H1 (cell line): ENCODE results near the gene TMEM108. TPM values are rescaled to one million over a fixed set of nuclear protein-coding genes. Genes with fewer than 3 reads are reported as not detected.

ENCODE experiments used
- CTCF ChIA-PET: fragments of 300-600 bp; sonication (Branson Sonifier 250); formaldehyde crosslinking; loops from one replicate; lab custom pipeline; 2021; ENCODE audit not compliant: partially characterized antibody; lab: Charles Lee
- POLR2A ChIA-PET: fragments of 300-600 bp; sonication (Branson Sonifier 250); formaldehyde crosslinking; loops from one replicate; lab custom pipeline; 2021; ENCODE audit warnings: inconsistent platforms; ENCODE audit not compliant: partially characterized antibody; lab: Charles Lee
- DNase-seq, 2 experiments: peaks; one replicate each; pipeline versions ENCODE4 v3.0.0 to v3.0.0-alpha.2; 2010 to 2022; ENCODE audit warnings: low spot score in 2 of 2, low read depth in 1 of 2, mixed read lengths in 1 of 2
- FAIRE-seq: peaks from 2 replicates; lab custom pipeline; 2011; peaks lifted over from hg19 to GRCh38; lab: Jason Lieb, UNC
- H2AFZ ChIP-seq: 2 replicates; pipeline ENCODE4 v1.8.1; 2012; ENCODE audit warnings: low read length, inconsistent platforms
- H2AK5ac ChIP-seq: 2 replicates; pipeline ENCODE4 v1.6.1; 2013; ENCODE audit warnings: low read depth, low read length
- H2BK120ac ChIP-seq: replicated peaks from 2 replicates; pipeline ENCODE3; 2013; ENCODE audit warnings: low read depth, low read length, inconsistent platforms
- H2BK12ac ChIP-seq: 2 replicates; pipeline ENCODE4 v1.6.1; 2013; ENCODE audit warnings: low read depth, low read length
- H2BK15ac ChIP-seq: 2 replicates; pipeline ENCODE4 v1.6.1; 2013; ENCODE audit warnings: low read length
- H2BK20ac ChIP-seq: 2 replicates; pipeline ENCODE4 v1.6.1; 2013; ENCODE audit warnings: low read length
- H2BK5ac ChIP-seq: 2 replicates; pipeline ENCODE4 v1.6.1; 2013; ENCODE audit warnings: low read depth, low read length
- H3K14ac ChIP-seq: 2 replicates; pipeline ENCODE4 v1.6.1; 2013; ENCODE audit warnings: inconsistent platforms; ENCODE audit not compliant: insufficient read length
- H3K18ac ChIP-seq: 2 replicates; pipeline ENCODE4 v1.6.1; 2013; ENCODE audit warnings: low read length; ENCODE audit errors: extremely low read depth
- H3K23ac ChIP-seq: 2 replicates; pipeline ENCODE4 v1.6.1; 2013; ENCODE audit warnings: inconsistent platforms; ENCODE audit not compliant: insufficient read length
- H3K23me2 ChIP-seq: 2 replicates; pipeline ENCODE4 v1.6.1; 2013; ENCODE audit warnings: low read depth, low read length
- H3K27ac ChIP-seq: 2 replicates; pipeline ENCODE4 v1.6.1; 2011; ENCODE audit warnings: low read depth, low read length, inconsistent platforms
- H3K27me3 ChIP-seq, 4 experiments: replicated peaks in 1 of 4; 1 replicate in 1 of 4; 2 replicates in 3 of 4; pipeline versions ENCODE4 v1.6.1 to v1.8.1; 2011 to 2013; ENCODE audit warnings: low read length in 3 of 4, mild to moderate bottlenecking in 3 of 4, inconsistent platforms in 2 of 4, mixed read lengths in 2 of 4, moderate library complexity in 1 of 4; ENCODE audit not compliant: control insufficient read depth in 3 of 4, insufficient read depth in 3 of 4; ENCODE audit errors: extremely low read depth in 1 of 4
- H3K36me3 ChIP-seq, 4 experiments: 2 replicates each; pipeline versions ENCODE4 v1.6.1 to v1.8.1; 2011 to 2013; ENCODE audit warnings: mild to moderate bottlenecking in 4 of 4, low read length in 3 of 4, moderate library complexity in 2 of 4, control low read depth in 1 of 4, inconsistent platforms in 1 of 4; ENCODE audit not compliant: insufficient read depth in 4 of 4, control insufficient read depth in 2 of 4
- H3K4ac ChIP-seq: replicated peaks from 2 replicates; pipeline ENCODE3; 2013; ENCODE audit warnings: low read length, low read depth, mixed read lengths, inconsistent platforms; ENCODE audit not compliant: insufficient read length
- H3K4me1 ChIP-seq, 4 experiments: replicated peaks in 1 of 4; 1 replicate in 1 of 4; 2 replicates in 3 of 4; pipeline versions ENCODE4 v1.6.1 to v1.8.1; 2011 to 2013; ENCODE audit warnings: low read length in 3 of 4, inconsistent platforms in 2 of 4, mixed read lengths in 1 of 4; ENCODE audit not compliant: insufficient read depth in 4 of 4, control insufficient read depth in 3 of 4
- H3K4me2 ChIP-seq, 2 experiments: 2 replicates each; pipeline versions ENCODE4 v1.6.1 to v1.8.1; 2011 to 2013; ENCODE audit warnings: low read depth in 2 of 2, low read length in 2 of 2, control low read depth in 1 of 2, inconsistent platforms in 1 of 2, mild to moderate bottlenecking in 1 of 2; ENCODE audit not compliant: insufficient read depth in 1 of 2
- H3K4me3 ChIP-seq, 4 experiments: fragments of 200-600, 300-600 bp in 1 of 4; sonication (generic), shearing (Covaris generic), sonication (Bioruptor Twin) in 1 of 4; 2 replicates each; pipeline versions ENCODE4 v1.5.1 to v1.8.1; 2011 to 2016; ENCODE audit warnings: low read length in 4 of 4, low read depth in 3 of 4, control low read depth in 2 of 4, inconsistent platforms in 2 of 4, mild to moderate bottlenecking in 2 of 4, mixed read lengths in 1 of 4, moderate library complexity in 1 of 4; ENCODE audit not compliant: insufficient read depth in 2 of 4; ENCODE audit errors: extremely low read depth in 1 of 4
- H3K56ac ChIP-seq: replicated peaks from 2 replicates; pipeline ENCODE3; 2013; ENCODE audit warnings: low read depth, mild to moderate bottlenecking, mixed read lengths, low read length, inconsistent platforms; ENCODE audit not compliant: insufficient read length
- H3K79me1 ChIP-seq: 2 replicates; pipeline ENCODE4 v1.6.1; 2013; ENCODE audit warnings: low read depth, low read length, control low read depth
- H3K79me2 ChIP-seq, 2 experiments: 2 replicates each; pipeline versions ENCODE4 v1.6.1 to v1.8.1; 2012 to 2013; ENCODE audit warnings: low read length in 2 of 2, mild to moderate bottlenecking in 2 of 2, inconsistent platforms in 1 of 2; ENCODE audit not compliant: insufficient read depth in 2 of 2, control insufficient read depth in 1 of 2
- H3K9ac ChIP-seq, 4 experiments: replicated peaks in 1 of 4; 1 replicate in 1 of 4; 2 replicates in 3 of 4; pipeline versions ENCODE4 v1.6.1 to v1.8.1; 2011 to 2013; ENCODE audit warnings: low read depth in 3 of 4, low read length in 3 of 4, control low read depth in 2 of 4, mild to moderate bottlenecking in 2 of 4, moderate library complexity in 2 of 4, inconsistent platforms in 1 of 4; ENCODE audit errors: extremely low read depth in 1 of 4
- H3K9me3 ChIP-seq, 2 experiments: 2 replicates each; pipeline versions ENCODE4 v1.6.1 to v1.8.1; 2012 to 2013; ENCODE audit warnings: mild to moderate bottlenecking in 2 of 2, moderate library complexity in 2 of 2, control low read depth in 1 of 2, inconsistent platforms in 1 of 2, low read depth in 1 of 2, low read length in 1 of 2, mixed read lengths in 1 of 2; ENCODE audit not compliant: insufficient read depth in 2 of 2
- H4K20me1 ChIP-seq, 2 experiments: replicated peaks in 1 of 2; 2 replicates each; pipeline versions ENCODE3 to v1.8.1; 2011 to 2013; ENCODE audit warnings: inconsistent platforms in 2 of 2, low read length in 2 of 2, mild to moderate bottlenecking in 1 of 2; ENCODE audit not compliant: insufficient read depth in 2 of 2, control insufficient read depth in 1 of 2
- H4K5ac ChIP-seq: 2 replicates; pipeline ENCODE4 v1.6.1; 2013; ENCODE audit warnings: low read length, low read depth, mixed read lengths, inconsistent platforms; ENCODE audit not compliant: insufficient read length
- H4K8ac ChIP-seq: 2 replicates; pipeline ENCODE4 v1.8.0; 2013; ENCODE audit warnings: mild to moderate bottlenecking, moderate library complexity, low read length, inconsistent platforms; ENCODE audit not compliant: insufficient read depth; ENCODE audit errors: extremely low read depth
- H4K91ac ChIP-seq: replicated peaks from 2 replicates; pipeline ENCODE3; 2013; ENCODE audit warnings: low read length, mixed read lengths, inconsistent platforms; ENCODE audit not compliant: insufficient read length
- BACH1 ChIP-seq: IDR thresholded peaks from 2 replicates; pipeline ENCODE4 v1.6.1; 2012; ENCODE audit warnings: low read length, improper control_type of control experiment
- BCL11A ChIP-seq, 2 experiments: IDR thresholded peaks; one replicate each; pipeline ENCODE4 v1.6.1; 2011; ENCODE audit warnings: low read depth in 2 of 2, low read length in 2 of 2, mild to moderate bottlenecking in 2 of 2
- CHD2 ChIP-seq: IDR thresholded peaks from 2 replicates; pipeline ENCODE4 v1.6.1; 2012; ENCODE audit warnings: low read length, improper control_type of control experiment
- FOSL1 ChIP-seq: IDR thresholded peaks from 2 replicates; pipeline ENCODE4 v1.6.1; 2011; ENCODE audit warnings: mild to moderate bottlenecking, low read depth, low read length, moderate library complexity; ENCODE audit not compliant: insufficient read depth
- MAX ChIP-seq: IDR thresholded peaks from 2 replicates; pipeline ENCODE4 v1.6.1; 2012; ENCODE audit warnings: inconsistent platforms
- POLR2AphosphoS5 ChIP-seq: IDR thresholded peaks from 2 replicates; pipeline ENCODE4 v1.6.1; 2011; ENCODE audit warnings: low read depth, low read length
- SIRT6 ChIP-seq: IDR thresholded peaks from one replicate; pipeline ENCODE4 v1.7.1; 2012; ENCODE audit warnings: low read length, inconsistent platforms
- SP2 ChIP-seq: IDR thresholded peaks from 2 replicates; pipeline ENCODE4 v1.6.1; 2012; ENCODE audit warnings: mild to moderate bottlenecking, low read length, inconsistent platforms
- USF2 ChIP-seq: IDR thresholded peaks from 2 replicates; pipeline ENCODE4 v1.6.1; 2011; ENCODE audit warnings: low read length, improper control_type of control experiment
- YY1 ChIP-seq: IDR thresholded peaks from 2 replicates; pipeline ENCODE4 v1.6.1; 2011; ENCODE audit warnings: low read depth, mild to moderate bottlenecking, low read length
- WGBS, 2 experiments: shearing (Covaris generic) in 1 of 2; methylation state at CpG; one replicate each; pipeline versions ENCODE4 v1.1.6 to v1.1.7; 2013 to 2015; ENCODE audit warnings: low lambda C conversion rate in 2 of 2, mixed read lengths in 2 of 2, inconsistent platforms in 1 of 2, low coverage in 1 of 2, missing lambda C conversion rate in 1 of 2; ENCODE audit not compliant: insufficient replicate concordance in 2 of 2, insufficient coverage in 1 of 2, insufficient read length in 1 of 2; ENCODE audit errors: extremely low coverage in 1 of 2, missing lambda C conversion rate in 1 of 2; 5-methylcytosine and 5-hydroxymethylcytosine counted together
- polyA plus RNA-seq, 7 experiments: library from polyadenylated mRNA; depleted of rRNA in 3 of 7; stranded (reverse) in 5 of 7; unstranded in 2 of 7; fragments of >200 nt in 5 of 7; fragments of 200-250 nt in 2 of 7; gene quantifications; 1 replicate in 5 of 7; 2 replicates in 1 of 7; 4 replicates in 1 of 7; pipeline versions ENCODE4 v1.2.1 to v1.2.3, GENCODE V29; 2011 to 2013; ENCODE audit warnings: missing spikeins in 2 of 7, mixed read lengths in 2 of 7
- total RNA-seq: library from RNA; stranded (reverse); fragmentation: NEBNext Ultra II Directional; extraction: Animal tissue kit (Norgen Biotek cat#: 25700); gene quantifications from 2 replicates; pipeline ENCODE4 v1.2.1, GENCODE V29; 2021

The TMEM108 gene
- total and polyA plus RNA-seq, 2 of the 8 experiments (the other 6 are each of a cell fraction or from before 2014, with no cell fraction given), result 14.3 to 16.2 TPM

GRCh38 chr3:133317866-133318265 lies 279.7 kb downstream of the TMEM108 start:
- Histone ChIP-seq H3K9me3 (0 out of 4 replicates have a peak, but pooled peaks cover 0 to 2% of the 10 kb centered on the region in 2 experiments), H4K91ac (no peak overlapping the region), H3K4me2 (no peak overlapping the region), H3K9ac (no peak overlapping the region), H3K79me1 (no peaks in the 10 kb centered on the region), H4K8ac (no peak overlapping the region), H4K5ac (no peak overlapping the region), H3K23me2 (no peaks in the 10 kb centered on the region), H3K14ac (no peak overlapping the region), H3K18ac (no peak overlapping the region), H3K79me2 (no peaks in the 10 kb centered on the region), H3K4me3 (no peak overlapping the region), H2BK20ac (no peak overlapping the region), H3K27ac (no peak overlapping the region), H3K4ac (no peak overlapping the region), H3K56ac (no peak overlapping the region), H2BK120ac (no peak overlapping the region), H2BK15ac (no peak overlapping the region), H3K4me1 (peaks cover 0 to 4% (median 0%) of the 10 kb centered on the region in 4 experiments; a peak in 1 of 7 replicates), H2AFZ (no peak overlapping the region), H2BK12ac (no peak overlapping the region), H2BK5ac (no peak overlapping the region), H2AK5ac (no peak overlapping the region), H3K36me3 (no peaks in the 10 kb centered on the region), H3K23ac (no peak overlapping the region), H3K27me3 (no peaks in the 10 kb centered on the region), H4K20me1 (no peaks in the 10 kb centered on the region)
- ChIA-PET CTCF (interaction anchor here (1.2 to 1.6 kb wide), 2 partner anchors 16 to 21 kb away, joined by 3 read pairs; no protein-coding TSS in a partner anchor), POLR2A (no interaction called here)
- DNase-seq (no peak), FAIRE-seq (no peak)
- TF ChIP-seq BACH1 (no peak), FOSL1 (no peak), BCL11A (IDR thresholded peaks at IDR 0.05; ENCODE audit: low read depth in 2 of 2, low read length in 2 of 2) (no peak), CHD2 (no peak), SP2 (no peak), POLR2AphosphoS5 (no peak), MAX (no peak), YY1 (no peak), USF2 (no peak), SIRT6 (no peak)
- 83% methylated on average over 1 of the region's 1 CpG; no CpG with 5 or more reads in 1 of the 2 experiments for WGBS, 2 experiments
